ENCODE measurements around the gene CACHD1.

GRCh38 chr1:64564891-64565290 is 95.0 kb downstream of the CACHD1 start:
- TF ChIP-seq POLR2AphosphoS5 (IDR thresholded peaks at IDR 0.05) = no peak
- no peak for TF ChIP-seq CTCF (IDR thresholded peaks at IDR 0.05)
